Prostate gland (tissue), 2 donors: ENCODE results near the gene GRIN3B.

Experiments used
- POLR2A ChIP-seq: fragments of 450-650 bp; IDR thresholded peaks from one replicate; pipeline ENCODE4 v1.6.1; 2016; ENCODE audit warnings: antibody characterized with exemption, mild to moderate bottlenecking
- TF ChIP-seq, protein P1 (sequence below), 4 experiments: fragments of 200-600 bp in 2 of 4; fragments of 450-650 bp in 2 of 4; sonication (generic) in 2 of 4; IDR thresholded peaks; 1 replicate in 3 of 4; 2 replicates in 1 of 4; pipeline ENCODE4 v1.5.1; 2016 to 2019; ENCODE audit warnings: antibody characterized with exemption in 4 of 4, mild to moderate bottlenecking in 2 of 4, moderate library complexity in 2 of 4

DNA sequence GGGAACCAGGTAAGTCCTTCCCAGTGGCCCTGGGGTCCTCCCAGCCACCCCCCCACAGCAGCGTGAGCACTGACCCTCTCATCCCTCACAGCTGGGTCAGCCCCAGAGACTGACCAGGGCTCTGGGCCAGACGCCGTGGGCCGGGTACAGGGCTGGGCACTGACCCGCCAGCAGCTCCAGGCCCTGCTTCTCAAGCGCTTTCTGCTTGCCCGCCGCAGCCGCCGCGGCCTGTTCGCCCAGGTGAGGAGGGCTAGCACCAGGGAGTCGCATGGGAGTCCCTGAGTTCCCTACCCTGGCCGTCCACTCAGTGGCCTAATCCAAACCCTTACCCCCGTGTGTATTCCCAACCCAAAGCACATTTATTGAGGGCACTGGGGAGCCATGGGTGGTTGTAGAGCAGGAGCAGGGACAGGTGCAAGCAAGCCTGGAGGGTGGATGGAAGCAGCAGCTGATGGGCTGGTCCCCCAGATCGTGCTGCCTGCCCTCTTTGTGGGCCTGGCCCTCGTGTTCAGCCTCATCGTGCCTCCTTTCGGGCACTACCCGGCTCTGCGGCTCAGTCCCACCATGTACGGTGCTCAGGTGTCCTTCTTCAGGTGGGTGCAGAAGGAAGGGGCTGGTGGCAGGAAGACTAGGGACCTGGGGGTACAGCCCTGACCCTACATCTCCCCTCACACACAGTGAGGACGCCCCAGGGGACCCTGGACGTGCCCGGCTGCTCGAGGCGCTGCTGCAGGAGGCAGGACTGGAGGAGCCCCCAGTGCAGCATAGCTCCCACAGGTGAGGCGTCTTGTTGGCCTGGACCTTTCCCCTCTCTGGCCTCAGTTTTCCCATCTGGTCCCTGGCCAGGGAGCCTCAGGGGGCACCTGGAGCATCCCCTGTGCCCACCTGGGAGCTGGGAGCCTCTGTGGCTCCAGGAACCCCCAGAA, 54.1 kb downstream of the GRIN3B start:
- TF ChIP-seq, protein P1, sequence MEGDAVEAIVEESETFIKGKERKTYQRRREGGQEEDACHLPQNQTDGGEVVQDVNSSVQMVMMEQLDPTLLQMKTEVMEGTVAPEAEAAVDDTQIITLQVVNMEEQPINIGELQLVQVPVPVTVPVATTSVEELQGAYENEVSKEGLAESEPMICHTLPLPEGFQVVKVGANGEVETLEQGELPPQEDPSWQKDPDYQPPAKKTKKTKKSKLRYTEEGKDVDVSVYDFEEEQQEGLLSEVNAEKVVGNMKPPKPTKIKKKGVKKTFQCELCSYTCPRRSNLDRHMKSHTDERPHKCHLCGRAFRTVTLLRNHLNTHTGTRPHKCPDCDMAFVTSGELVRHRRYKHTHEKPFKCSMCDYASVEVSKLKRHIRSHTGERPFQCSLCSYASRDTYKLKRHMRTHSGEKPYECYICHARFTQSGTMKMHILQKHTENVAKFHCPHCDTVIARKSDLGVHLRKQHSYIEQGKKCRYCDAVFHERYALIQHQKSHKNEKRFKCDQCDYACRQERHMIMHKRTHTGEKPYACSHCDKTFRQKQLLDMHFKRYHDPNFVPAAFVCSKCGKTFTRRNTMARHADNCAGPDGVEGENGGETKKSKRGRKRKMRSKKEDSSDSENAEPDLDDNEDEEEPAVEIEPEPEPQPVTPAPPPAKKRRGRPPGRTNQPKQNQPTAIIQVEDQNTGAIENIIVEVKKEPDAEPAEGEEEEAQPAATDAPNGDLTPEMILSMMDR (IDR thresholded peaks at IDR 0.05): no peak
- no peak for TF ChIP-seq POLR2A
